NK-92 (cell line): ENCODE measurements around the gene IL37.

Source experiments
- DNase-seq: peaks from one replicate; lab custom pipeline; 2025; ENCODE audit not compliant: unreplicated experiment; lab: John Stamatoyannopoulos, UW

IL37 gene

DNA sequence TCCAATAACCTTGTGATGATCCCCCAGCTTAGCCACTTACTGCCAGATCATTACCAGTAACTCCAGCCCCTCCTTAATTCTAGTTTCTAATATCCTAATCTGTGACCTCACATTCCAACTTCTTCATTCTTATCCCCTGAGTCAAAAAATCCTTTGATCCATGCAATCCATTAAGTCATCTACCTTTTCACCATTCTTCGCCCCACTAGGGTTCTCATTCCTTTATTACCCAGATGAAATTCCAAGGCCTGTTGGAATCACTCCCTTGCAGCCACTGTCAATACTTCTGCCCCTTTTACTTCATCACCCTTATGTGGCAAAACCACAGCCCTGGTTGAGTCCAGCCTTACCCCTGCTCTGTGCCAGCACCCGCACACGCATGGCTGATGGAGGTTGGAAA, 46.5 kb downstream of the IL37 start:
- DNase-seq = no peak

DNA sequence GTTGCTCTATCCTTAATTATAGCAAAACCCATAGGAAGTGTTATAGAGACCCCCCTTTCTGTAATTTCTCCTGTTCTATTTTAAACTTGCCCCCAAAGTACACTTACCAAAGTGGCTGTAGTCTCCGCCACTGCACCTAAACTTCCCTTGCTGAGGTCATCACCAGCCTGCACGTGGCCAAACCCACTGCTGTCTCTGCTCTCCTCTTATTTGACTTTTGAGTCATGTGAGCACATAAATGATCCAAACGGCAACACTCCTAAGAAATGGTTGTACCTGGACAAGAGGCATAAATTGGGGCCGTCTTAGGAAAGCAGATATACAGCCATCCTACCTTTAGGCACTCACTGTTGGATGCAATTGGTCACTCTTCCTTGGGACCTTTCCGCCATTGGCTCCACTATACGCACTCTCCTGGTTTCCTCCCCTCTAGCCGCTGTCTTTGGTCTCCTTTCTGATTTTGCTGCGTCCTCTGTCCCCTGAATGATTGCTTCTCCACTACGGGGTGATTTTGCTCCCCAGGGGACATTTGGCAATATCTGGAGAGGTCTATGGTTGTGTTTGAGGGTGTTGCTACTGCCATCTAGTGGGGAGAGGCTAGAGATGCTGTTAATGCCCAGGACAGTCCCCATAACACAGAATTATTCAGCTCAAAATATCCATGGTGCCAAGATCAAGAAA, 47.6 kb downstream of the IL37 start:
- DNase-seq = no peak

DNA sequence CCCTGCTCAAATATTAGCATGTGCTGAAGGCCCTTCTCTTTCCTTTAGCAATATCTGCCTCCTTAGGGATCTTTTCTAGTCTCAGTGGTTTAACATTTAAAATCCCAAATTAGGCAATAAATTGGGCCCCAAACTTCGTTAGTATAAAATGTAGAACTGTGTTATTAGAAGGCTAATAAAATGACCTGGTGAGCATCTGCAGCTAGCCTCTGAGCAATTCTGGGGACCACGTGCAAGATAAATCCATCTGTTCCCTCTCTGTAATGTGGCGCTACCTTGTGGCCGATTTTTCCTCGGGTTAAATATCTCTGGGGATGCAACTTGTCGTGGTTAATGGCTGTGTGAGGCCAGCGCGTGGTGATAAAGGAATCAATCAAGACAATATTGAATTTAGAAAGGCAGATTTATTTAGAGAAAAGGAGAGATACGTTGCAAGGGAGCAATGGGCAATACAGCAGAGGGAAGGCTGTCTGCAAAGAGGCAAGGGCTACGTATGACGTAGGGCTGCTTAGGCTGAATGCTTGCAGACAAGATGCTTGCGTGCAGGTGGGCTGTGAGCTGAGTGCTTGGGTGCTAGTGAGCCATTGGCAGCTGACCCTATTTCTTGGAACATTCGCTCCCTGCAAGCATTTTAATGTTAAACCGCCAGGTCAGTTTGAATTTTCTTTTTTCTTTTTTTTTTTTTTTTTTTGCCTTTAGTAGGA, 48.3 kb downstream of the IL37 start:
- DNase-seq = no peak

- no peak for DNase-seq
Observed at GRCh38 chr2:112960230-112960825, 49.4 kb downstream of the IL37 start.

DNA sequence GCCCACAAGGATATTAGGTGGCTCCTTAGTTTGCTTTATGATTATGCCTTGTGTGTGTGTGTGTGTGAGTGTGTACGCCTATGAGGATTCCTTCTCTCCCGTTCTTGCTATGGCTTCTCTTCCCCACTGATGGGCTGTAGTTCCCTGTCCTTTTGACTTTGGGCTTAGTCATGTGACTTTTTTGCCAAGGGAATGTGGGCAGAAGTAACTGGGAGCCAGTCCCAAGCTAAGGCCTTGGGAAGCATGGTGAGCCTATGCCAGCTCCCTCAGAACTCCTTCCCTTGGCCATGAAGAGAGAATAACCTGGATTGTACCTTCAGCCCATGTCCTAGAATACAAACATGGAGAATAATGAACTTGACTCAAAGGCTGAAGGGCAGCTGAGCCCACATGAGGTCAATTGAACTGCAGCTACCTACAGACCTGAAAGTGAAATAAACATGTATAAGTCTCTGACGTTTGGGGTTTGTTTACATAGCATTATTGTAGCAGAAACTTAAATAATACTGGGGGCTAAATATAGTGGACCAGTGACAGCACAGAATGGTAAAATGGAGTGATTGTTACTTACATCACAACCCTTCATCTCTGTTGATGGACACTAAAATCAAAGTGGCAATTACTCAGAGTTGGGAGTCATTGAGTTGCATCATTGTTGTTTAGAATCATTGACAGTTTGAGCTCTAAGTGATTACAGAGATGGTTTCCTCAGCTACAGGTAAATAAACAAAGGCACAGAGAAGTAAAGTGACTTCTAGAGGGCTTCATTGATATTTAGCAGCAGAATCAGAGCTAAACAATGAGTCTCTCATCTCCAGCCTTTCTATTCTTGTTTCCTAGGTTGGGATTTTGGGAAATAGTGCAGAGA, 51.6 kb downstream of the IL37 start:
- no peak for DNase-seq

- no peak for DNase-seq
Observed at GRCh38 chr2:112967023-112967422, 56.1 kb downstream of the IL37 start.
